ENCODE results near the gene OSBPL9.
A peak's percentile ranks its signal among the peaks of the same experiment; 100 is the strongest.
"Not testable (repeated sequence)": the region's sequence is repeated elsewhere in the genome, so short reads cannot be mapped to it uniquely, and the experiment has no call there.

The OSBPL9 gene

DNA sequence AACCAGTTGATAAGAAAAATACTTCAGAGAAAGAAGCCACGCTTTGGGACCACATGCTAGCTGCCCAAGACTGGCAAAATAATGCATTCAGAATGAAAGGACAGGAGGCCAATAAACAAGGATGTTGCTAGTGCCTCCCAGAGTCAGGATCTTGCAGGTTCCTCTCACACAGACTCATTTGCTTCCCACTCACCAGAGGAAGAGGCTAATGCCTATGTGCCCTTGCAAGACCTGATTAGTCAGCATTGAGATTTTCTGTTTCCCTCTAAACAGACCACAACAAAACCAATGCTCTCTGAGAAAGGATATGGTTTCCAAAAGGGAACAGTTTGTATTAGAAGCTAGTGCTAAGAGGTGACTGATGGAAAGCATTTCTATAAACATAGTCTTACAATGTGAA lies 176.0 kb downstream of the OSBPL9 start:
- DNase-seq (ENCODE audit: low spot score) = peak; percentile 22

DNA sequence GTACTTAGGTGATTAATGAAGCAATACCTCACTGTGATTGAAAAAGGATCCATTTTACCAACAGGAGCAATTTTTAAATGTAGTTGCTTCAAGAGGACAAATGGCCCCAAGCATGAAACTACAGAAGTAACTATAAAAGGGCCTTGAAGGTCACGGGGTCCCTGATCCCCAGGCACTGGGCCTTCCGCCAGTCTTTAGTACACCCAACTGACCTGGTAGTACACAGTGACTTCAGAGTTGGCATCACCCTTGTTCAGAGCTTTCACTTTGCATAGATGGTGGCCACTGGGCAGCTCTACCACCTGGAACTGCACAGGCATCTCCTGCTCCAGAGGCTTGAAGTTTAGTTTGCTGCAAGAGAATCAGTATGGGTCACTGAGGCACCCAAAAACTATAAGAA lies 177.4 kb downstream of the OSBPL9 start:
- no peak for DNase-seq (ENCODE audit: low spot score)

DNA sequence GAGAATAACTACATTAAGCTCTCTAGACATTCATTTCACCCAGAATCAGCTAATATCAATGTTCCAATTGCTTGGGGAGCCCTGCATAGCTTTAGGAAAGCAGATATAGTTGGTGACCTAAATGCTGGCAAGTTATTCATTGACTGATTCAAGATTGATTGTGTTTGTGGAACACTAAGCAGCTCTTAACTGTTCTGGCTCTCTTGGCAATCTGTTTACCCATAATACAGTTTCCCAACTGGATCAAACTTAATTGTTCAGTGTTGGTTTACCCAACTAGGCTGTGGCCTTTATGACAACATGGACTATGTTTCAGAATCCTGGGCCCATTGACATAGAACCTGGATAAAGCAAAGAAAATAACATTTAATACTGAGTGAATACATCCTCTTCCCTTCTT lies 178.0 kb downstream of the OSBPL9 start:
- DNase-seq (ENCODE audit: low spot score) = no peak

DNA sequence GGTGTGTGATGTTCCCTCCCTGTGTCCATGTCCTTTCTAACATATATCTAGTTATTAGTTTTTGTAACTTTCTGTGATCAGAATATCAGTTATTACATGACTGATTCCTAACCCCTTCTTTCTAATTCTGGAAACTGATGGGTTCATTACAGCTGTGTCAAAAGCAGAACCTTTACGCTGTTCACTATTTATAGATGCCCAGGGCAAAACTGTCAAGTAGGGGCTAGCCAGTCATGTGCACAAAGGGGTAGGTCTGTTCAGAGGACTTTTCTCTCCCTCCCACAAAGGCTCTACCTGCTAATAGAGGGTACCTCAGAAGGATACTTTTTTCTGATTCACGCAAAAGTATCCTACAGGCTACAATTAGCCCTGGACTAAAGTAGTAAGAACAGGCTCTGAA lies 182.5 kb downstream of the OSBPL9 start:
- DNase-seq (ENCODE audit: low spot score) = no peak

DNA sequence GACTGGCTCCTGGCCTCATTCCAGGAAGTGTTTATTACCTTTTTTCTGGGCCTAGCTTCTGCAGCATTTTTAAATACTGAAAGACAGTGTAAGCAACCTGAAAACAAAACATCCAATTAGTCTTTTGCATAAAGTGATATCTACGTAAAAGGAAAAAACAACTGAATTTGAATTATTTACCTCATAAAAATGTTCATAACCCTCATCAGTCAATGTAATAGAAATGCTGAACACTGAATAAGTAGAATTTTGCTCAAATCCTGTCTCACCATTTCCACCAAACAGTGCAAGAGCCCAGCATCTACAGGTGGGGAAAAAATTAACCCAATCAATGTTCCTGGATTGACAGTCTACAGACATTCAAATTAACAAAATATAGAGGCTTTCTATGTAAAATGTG lies 197.6 kb downstream of the OSBPL9 start:
- no peak for DNase-seq (ENCODE audit: low spot score)

DNA sequence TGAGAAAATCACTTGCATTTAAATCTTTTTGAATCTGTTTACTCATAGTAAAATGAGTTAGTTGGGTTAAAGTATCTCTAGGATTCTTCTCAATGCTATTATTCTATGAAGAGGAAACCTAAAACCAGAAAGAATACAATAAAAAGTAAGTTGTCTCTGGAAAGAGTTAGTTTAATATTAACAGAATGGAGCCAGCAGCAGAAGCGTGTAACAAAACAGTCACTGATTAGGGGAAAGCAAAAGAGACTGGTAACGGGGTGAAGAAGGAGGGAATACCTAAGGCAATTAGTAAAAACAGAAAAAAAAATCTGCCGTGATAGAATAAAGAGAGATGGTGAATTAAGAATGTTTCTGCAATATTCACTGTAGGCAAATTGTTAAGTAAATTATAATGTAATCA lies 201.6 kb downstream of the OSBPL9 start:
- DNase-seq (ENCODE audit: low spot score) = no peak

DNA sequence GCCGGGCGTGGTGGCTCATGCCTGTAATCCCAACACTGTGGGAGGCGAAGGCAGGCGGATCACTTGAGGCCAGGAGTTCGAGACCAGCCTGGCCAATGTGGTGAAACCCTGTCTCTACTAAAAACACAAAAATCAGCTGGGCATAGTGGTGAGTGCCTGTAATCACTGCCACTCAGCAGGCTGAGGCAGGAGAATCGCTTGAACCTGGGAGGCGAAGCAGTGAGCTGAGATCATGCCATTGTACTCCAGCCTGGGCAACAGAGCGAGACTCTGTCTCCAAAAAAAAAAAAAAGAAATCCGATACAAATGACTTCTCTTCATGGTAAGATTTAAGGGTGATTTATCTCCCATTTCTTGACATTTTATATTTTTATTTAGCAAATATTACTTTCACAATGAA lies 202.1 kb downstream of the OSBPL9 start:
- not testable (repeated sequence) for DNase-seq (ENCODE audit: low spot score)

DNA sequence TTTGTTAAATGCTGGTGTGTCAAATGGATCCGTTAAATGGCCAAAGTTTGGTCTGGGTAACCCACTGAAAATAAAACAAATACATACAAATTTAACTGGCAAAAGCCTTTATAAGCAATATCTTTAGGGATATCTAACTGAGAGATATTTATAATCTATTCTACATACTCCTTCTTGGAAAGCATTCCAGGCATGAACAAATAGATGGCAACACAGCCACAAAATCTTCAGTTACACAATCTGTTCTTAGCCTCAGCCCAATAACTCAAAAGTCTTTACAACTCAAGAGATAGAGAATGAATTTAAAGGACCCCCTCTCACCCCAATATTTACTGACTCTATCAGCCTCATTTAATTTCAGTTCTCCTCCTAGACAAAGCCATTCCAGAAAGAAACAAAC lies 202.9 kb downstream of the OSBPL9 start:
- DNase-seq (ENCODE audit: low spot score) = peak; percentile 11

DNA sequence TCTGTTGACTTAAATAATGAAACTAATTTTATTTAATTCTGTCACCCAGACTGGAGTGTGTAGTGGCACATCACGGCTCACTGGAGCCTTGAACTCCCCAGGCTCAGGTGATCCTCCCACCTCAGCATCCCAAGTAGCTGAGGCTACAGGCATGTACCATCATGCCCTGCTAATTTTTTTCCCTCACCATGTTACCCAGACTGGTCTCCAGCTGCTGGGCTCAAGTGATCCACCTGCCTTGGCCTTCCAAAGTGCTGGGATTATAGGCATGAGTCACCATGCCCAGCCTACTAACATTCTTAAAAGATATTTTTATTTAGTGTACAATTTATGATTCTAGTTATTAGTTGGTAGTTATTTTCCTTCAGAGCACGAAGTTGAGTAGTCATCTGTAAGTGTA lies 212.2 kb downstream of the OSBPL9 start:
- DNase-seq (ENCODE audit: low spot score) = no peak

DNA sequence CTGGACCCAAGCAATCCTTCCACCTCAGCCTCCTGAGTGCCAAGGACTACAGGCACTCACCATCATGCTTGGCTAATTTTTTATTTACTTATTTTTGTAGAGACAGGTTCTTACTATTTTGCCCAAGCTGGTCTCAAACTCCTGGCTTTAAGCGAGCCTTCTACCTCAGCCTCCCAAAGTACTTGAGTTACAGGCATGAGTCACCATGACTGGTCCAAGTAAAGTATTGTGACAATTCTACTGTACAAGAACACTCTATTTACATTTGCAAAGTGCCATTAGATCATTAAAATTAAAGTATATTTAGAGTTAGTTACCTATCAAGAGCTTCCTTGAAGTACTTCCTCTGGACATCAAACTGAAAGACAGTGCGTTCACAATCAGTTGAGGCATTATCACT lies 216.8 kb downstream of the OSBPL9 start:
- DNase-seq (ENCODE audit: low spot score) = no peak

DNA sequence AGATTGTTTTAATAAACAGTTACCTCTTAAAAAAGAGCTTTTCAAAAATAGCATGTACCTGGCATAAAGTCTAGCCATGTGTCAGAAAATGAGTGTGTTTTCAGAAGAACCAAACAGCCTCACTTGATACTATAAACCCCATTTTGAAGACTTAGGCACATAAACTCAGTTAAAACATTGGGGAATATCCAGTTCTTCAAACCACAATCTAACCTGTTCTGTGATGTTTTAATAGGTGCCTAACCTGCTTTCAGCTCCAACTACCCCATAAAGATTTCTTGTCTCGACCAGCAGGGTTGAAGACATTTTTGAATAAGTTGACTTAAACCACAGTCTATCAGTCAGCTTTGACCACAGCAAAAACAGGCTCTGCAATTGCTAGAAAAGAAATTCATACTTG lies 220.4 kb downstream of the OSBPL9 start:
- no peak for DNase-seq (ENCODE audit: low spot score)

Data from AG20443 (cell line).